Astrocyte (in vitro differentiated cells and primary cell): ENCODE measurements around the gene FBN1. TPM values are rescaled to one million over a fixed set of nuclear protein-coding genes. Genes with fewer than 3 reads are reported as not detected.
A peak's percentile ranks its signal among the peaks of the same experiment; 100 is the strongest.

Experiments
- DNase-seq: peaks from one replicate; pipeline ENCODE4 v3.0.0-alpha.2; 2010; ENCODE audit warnings: low read depth
- FAIRE-seq: peaks from 2 replicates; lab custom pipeline; 2011; peaks lifted over from hg19 to GRCh38; lab: Jason Lieb, UNC
- H2AFZ ChIP-seq: 2 replicates; pipeline ENCODE4 v1.6.0; 2012; ENCODE audit warnings: low read depth, low read length, inconsistent platforms
- H3K27ac ChIP-seq: 2 replicates; pipeline ENCODE4 v1.5.1; 2011; ENCODE audit warnings: low read depth, low read length, inconsistent platforms
- H3K27me3 ChIP-seq: 2 replicates; pipeline ENCODE4 v1.6.0; 2011; ENCODE audit warnings: low read length, inconsistent platforms; ENCODE audit not compliant: insufficient read depth
- H3K36me3 ChIP-seq: 2 replicates; pipeline ENCODE4 v1.5.1; 2011; ENCODE audit warnings: low read length, inconsistent platforms; ENCODE audit not compliant: insufficient read depth
- H3K4me1 ChIP-seq: 2 replicates; pipeline ENCODE4 v1.5.1; 2011; ENCODE audit warnings: low read length, inconsistent platforms; ENCODE audit not compliant: insufficient read depth
- H3K4me2 ChIP-seq: 2 replicates; pipeline ENCODE4 v1.6.0; 2012; ENCODE audit warnings: low read length, inconsistent platforms
- H3K4me3 ChIP-seq: 2 replicates; pipeline ENCODE4 v1.5.1; 2011; ENCODE audit warnings: low read depth, mild to moderate bottlenecking, low read length, inconsistent platforms; ENCODE audit not compliant: insufficient read depth
- H3K79me2 ChIP-seq: 2 replicates; pipeline ENCODE4 v1.6.0; 2012; ENCODE audit warnings: mild to moderate bottlenecking, low read length, inconsistent platforms; ENCODE audit not compliant: insufficient read depth
- H3K9ac ChIP-seq: 2 replicates; pipeline ENCODE4 v1.6.0; 2012; ENCODE audit warnings: mild to moderate bottlenecking, low read length, inconsistent platforms
- H3K9me3 ChIP-seq: 2 replicates; pipeline ENCODE4 v1.5.1; 2012; ENCODE audit warnings: low read depth, mild to moderate bottlenecking, low read length, inconsistent platforms; ENCODE audit not compliant: insufficient read depth
- H4K20me1 ChIP-seq: 2 replicates; pipeline ENCODE4 v1.6.0; 2012; ENCODE audit warnings: low read length, inconsistent platforms; ENCODE audit not compliant: insufficient read depth
- H3K27ac Mint-ChIP-seq: one replicate; pipeline ENCODE4 v1.8.0; 2021; ENCODE audit warnings: mild to moderate bottlenecking, mixed read lengths; ENCODE audit not compliant: unreplicated experiment
- H3K27me3 Mint-ChIP-seq: one replicate; pipeline ENCODE4 v1.8.0; 2021; ENCODE audit warnings: low read depth, mixed read lengths; ENCODE audit not compliant: unreplicated experiment
- H3K36me3 Mint-ChIP-seq: one replicate; pipeline ENCODE4 v1.8.0; 2021; ENCODE audit warnings: low read depth, mixed read lengths; ENCODE audit not compliant: unreplicated experiment
- H3K4me1 Mint-ChIP-seq: one replicate; pipeline ENCODE4 v1.8.0; 2021; ENCODE audit warnings: low read depth, mixed read lengths; ENCODE audit not compliant: unreplicated experiment
- H3K4me3 Mint-ChIP-seq: one replicate; pipeline ENCODE4 v1.8.0; 2021; ENCODE audit warnings: mild to moderate bottlenecking, moderate library complexity, mixed read lengths; ENCODE audit not compliant: unreplicated experiment
- H3K9me3 Mint-ChIP-seq: one replicate; pipeline ENCODE4 v1.8.0; 2021; ENCODE audit warnings: mild to moderate bottlenecking, mixed read lengths; ENCODE audit not compliant: unreplicated experiment
- EZH2 ChIP-seq: IDR thresholded peaks from 2 replicates; pipeline ENCODE4 v1.6.1; 2012; ENCODE audit warnings: mild to moderate bottlenecking, low read length, inconsistent platforms; ENCODE audit not compliant: insufficient read depth
- total RNA-seq: library from RNA; stranded (reverse); gene quantifications from 2 replicates; pipeline ENCODE4 v1.2.1, GENCODE V29; 2021
- TF ChIP-seq, protein P1 (sequence below): IDR thresholded peaks from 2 replicates; pipeline ENCODE4 v1.5.1; 2011; ENCODE audit warnings: low read depth, mild to moderate bottlenecking, inconsistent platforms, low read length, moderate library complexity; ENCODE audit not compliant: insufficient read depth

The FBN1 gene
- total RNA-seq, 1 donor from 2014 or later = 210 TPM

DNA sequence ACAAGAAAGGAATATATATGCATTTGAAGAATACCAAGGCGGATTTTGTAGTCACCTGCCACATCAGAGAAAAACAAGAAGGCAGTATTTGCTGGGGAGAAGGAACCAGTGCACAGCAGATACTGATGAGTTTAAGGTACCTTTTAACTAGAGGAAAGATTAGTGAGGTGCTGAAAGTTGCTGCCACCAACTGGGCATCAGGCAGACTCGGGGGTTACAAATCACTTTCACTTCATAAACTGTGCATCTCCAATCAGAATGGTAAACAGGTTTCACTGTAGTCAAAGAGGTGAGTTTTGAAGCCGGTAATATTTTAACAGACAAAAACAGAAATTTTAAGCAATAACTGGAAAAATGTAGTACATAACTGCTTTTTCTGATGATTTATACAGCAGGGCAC lies 4.1 kb downstream of the FBN1 start:
- peak overlapping the region; percentile 84 for H3K4me2 ChIP-seq
- Mint-ChIP-seq H3K27ac (no peak overlapping the region), H3K9me3 (peaks cover 2% of the 10 kb centered on the region), H3K4me1 (peaks cover 18% of the 10 kb centered on the region), H3K27me3 (no peaks in the 10 kb centered on the region), H3K4me3 (peak overlapping the region; percentile 74), H3K36me3 (peaks cover 11% of the 10 kb centered on the region)
- H3K9me3 ChIP-seq = no peaks in the 10 kb centered on the region
- no peak overlapping the region for H2AFZ ChIP-seq
- peaks cover 27% of the 10 kb centered on the region for H3K36me3 ChIP-seq
- no peak for DNase-seq
- peak; percentile 66 for FAIRE-seq
- H3K27ac ChIP-seq = no peak overlapping the region
- TF ChIP-seq EZH2 = no peak
- TF ChIP-seq, protein P1, sequence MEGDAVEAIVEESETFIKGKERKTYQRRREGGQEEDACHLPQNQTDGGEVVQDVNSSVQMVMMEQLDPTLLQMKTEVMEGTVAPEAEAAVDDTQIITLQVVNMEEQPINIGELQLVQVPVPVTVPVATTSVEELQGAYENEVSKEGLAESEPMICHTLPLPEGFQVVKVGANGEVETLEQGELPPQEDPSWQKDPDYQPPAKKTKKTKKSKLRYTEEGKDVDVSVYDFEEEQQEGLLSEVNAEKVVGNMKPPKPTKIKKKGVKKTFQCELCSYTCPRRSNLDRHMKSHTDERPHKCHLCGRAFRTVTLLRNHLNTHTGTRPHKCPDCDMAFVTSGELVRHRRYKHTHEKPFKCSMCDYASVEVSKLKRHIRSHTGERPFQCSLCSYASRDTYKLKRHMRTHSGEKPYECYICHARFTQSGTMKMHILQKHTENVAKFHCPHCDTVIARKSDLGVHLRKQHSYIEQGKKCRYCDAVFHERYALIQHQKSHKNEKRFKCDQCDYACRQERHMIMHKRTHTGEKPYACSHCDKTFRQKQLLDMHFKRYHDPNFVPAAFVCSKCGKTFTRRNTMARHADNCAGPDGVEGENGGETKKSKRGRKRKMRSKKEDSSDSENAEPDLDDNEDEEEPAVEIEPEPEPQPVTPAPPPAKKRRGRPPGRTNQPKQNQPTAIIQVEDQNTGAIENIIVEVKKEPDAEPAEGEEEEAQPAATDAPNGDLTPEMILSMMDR = no peak
- H3K4me1 ChIP-seq = peaks cover 25% of the 10 kb centered on the region
- H3K4me3 ChIP-seq = peak overlapping the region; percentile 30
- H4K20me1 ChIP-seq = peaks cover 52% of the 10 kb centered on the region
- peaks cover 99% of the 10 kb centered on the region for H3K79me2 ChIP-seq
- peak overlapping the region; percentile 71 for H3K9ac ChIP-seq
- no peaks in the 10 kb centered on the region for H3K27me3 ChIP-seq

DNA sequence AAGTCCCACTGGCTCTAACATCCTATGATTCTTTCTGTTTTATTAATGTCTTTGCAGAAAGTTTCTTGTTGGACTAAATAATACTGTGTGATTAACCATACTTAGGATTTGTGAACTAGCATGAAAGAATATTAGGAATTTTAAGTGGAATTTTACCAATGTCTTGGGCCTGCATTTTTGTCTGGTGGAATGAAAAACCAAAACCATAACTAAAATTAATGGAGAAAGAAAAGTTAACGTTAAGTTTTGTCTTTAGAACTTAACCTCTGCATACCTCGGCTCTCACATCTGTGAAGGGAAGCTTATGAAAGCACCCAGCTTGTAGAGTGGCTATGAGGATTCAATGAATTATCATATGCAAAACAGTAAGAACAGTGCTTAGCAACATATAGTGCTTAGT lies 6.5 kb downstream of the FBN1 start:
- Histone ChIP-seq H3K4me1 (peaks cover 42% of the 10 kb centered on the region), H3K4me3 (no peak overlapping the region), H3K4me2 (peak overlapping the region; percentile 3), H3K9ac (no peak overlapping the region), H3K36me3 (peaks cover 27% of the 10 kb centered on the region), H4K20me1 (peaks cover 43% of the 10 kb centered on the region), H3K27me3 (no peaks in the 10 kb centered on the region), H3K9me3 (no peaks in the 10 kb centered on the region), H3K27ac (peak overlapping the region; percentile 1), H2AFZ (no peak overlapping the region), H3K79me2 (peaks cover 99% of the 10 kb centered on the region)
- Mint-ChIP-seq H3K4me3 (no peak overlapping the region), H3K27ac (no peak overlapping the region), H3K36me3 (peaks cover 12% of the 10 kb centered on the region), H3K4me1 (peaks cover 36% of the 10 kb centered on the region), H3K27me3 (no peaks in the 10 kb centered on the region), H3K9me3 (peaks cover 2% of the 10 kb centered on the region)
- no peak for FAIRE-seq
- DNase-seq = no peak
- TF ChIP-seq, protein P1 = no peak
- no peak for TF ChIP-seq EZH2

DNA sequence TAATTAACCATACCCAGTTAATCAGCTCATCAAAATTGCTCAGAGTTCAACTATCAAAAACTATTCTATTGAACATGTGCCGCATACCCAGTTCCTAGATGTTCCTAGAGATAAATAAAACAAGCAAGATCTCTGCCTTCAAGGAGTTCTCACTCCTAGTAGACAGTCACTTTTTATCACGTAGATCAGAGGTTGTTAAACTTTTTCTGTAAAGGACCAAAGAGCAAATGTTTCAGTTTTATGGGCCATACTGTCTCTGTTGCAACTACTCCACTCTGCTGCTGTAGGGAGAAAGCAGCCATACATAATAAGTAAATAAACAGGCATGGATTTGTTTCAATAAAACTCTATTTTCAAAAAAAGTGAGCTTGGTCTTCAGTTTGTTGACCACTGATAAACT lies 7.9 kb downstream of the FBN1 start:
- no peak for DNase-seq
- Histone ChIP-seq H3K27ac (peak overlapping the region; percentile 84), H4K20me1 (peaks cover 39% of the 10 kb centered on the region), H3K4me2 (no peak overlapping the region), H3K36me3 (peaks cover 22% of the 10 kb centered on the region), H3K4me1 (peaks cover 54% of the 10 kb centered on the region), H2AFZ (no peak overlapping the region), H3K27me3 (no peaks in the 10 kb centered on the region), H3K9me3 (no peaks in the 10 kb centered on the region), H3K9ac (peak overlapping the region; percentile 61), H3K79me2 (peaks cover 99% of the 10 kb centered on the region), H3K4me3 (no peak overlapping the region)
- Mint-ChIP-seq H3K36me3 (peaks cover 14% of the 10 kb centered on the region), H3K4me3 (no peak overlapping the region), H3K4me1 (peaks cover 41% of the 10 kb centered on the region), H3K9me3 (peaks cover 2% of the 10 kb centered on the region), H3K27ac (no peak overlapping the region), H3K27me3 (no peaks in the 10 kb centered on the region)
- peak; percentile 17 for FAIRE-seq
- TF ChIP-seq, protein P1 = no peak
- no peak for TF ChIP-seq EZH2
